CD4-positive, alpha-beta T cell (primary cell): ENCODE measurements around the gene COL17A1. TPM values are rescaled to one million over a fixed set of nuclear protein-coding genes. Genes with fewer than 3 reads are reported as not detected.

Experiments
- ATAC-seq: fragments of 200-7000 bp; cut with Tn5 transposase; one replicate; pipeline ENCODE4 v1.10.0; 2022; ENCODE audit warnings: mild to moderate bottlenecking; ENCODE audit not compliant: poor library complexity
- CTCF ChIA-PET: fragments of 350-600 bp; sonication (Branson Sonifier 250); formaldehyde crosslinking; loops from one replicate; lab custom pipeline; 2021; ENCODE audit warnings: antibody characterized with exemption, inconsistent platforms; lab: Charles Lee
- POLR2A ChIA-PET: fragments of 350-600 bp; sonication (Branson Sonifier 250); formaldehyde crosslinking; loops from one replicate; lab custom pipeline; 2021; ENCODE audit warnings: antibody characterized with exemption, inconsistent platforms; lab: Charles Lee
- DNase-seq, 14 experiments: peaks; one replicate each; pipeline ENCODE4 v3.0.0-alpha.2; 2013 to 2020; ENCODE audit warnings: mixed read lengths in 2 of 14
- H3K27ac ChIP-seq, 2 donors: one replicate each; pipeline versions ENCODE4 v1.5.1 to v1.7.0; 2013; ENCODE audit warnings: low read length in 2 of 2, low read depth in 1 of 2, mild to moderate bottlenecking in 1 of 2
- H3K27me3 ChIP-seq, 2 experiments: 1 replicate in 1 of 2; 2 replicates in 1 of 2; pipeline versions ENCODE4 v1.6.1 to v1.7.0; 2013; ENCODE audit warnings: low read length in 2 of 2, control low read depth in 1 of 2, mild to moderate bottlenecking in 1 of 2, moderate library complexity in 1 of 2; ENCODE audit not compliant: insufficient read depth in 2 of 2, control insufficient read depth in 1 of 2
- H3K36me3 ChIP-seq: one replicate; pipeline ENCODE4 v1.6.1; 2013; ENCODE audit warnings: low read length, control low read depth; ENCODE audit not compliant: insufficient read depth
- H3K4me1 ChIP-seq: one replicate; pipeline ENCODE4 v1.6.1; 2013; ENCODE audit warnings: low read length, control low read depth; ENCODE audit not compliant: insufficient read depth
- H3K4me3 ChIP-seq: one replicate; pipeline ENCODE4 v1.5.1; 2013; ENCODE audit warnings: mild to moderate bottlenecking, low read length, moderate library complexity
- H3K9me3 ChIP-seq, 2 experiments: 1 replicate in 1 of 2; 2 replicates in 1 of 2; pipeline versions ENCODE4 v1.6.1 to v1.7.0; 2013; ENCODE audit warnings: low read length in 2 of 2, mild to moderate bottlenecking in 2 of 2, control low read depth in 1 of 2, moderate library complexity in 1 of 2; ENCODE audit not compliant: control insufficient read depth in 1 of 2, insufficient read depth in 1 of 2
- H3K27ac Mint-ChIP-seq: one replicate; pipeline ENCODE4 v1.8.0; 2020; ENCODE audit warnings: mixed read lengths
- H3K27me3 Mint-ChIP-seq: one replicate; pipeline ENCODE4 v1.8.0; 2021; ENCODE audit warnings: mixed read lengths
- H3K36me3 Mint-ChIP-seq: one replicate; pipeline ENCODE4 v1.8.0; 2021; ENCODE audit warnings: low read depth, mixed read lengths
- H3K4me1 Mint-ChIP-seq: one replicate; pipeline ENCODE4 v1.8.0; 2021; ENCODE audit warnings: low read depth, mixed read lengths
- H3K4me3 Mint-ChIP-seq: one replicate; pipeline ENCODE4 v1.8.0; 2020; ENCODE audit warnings: mild to moderate bottlenecking, mixed read lengths
- H3K9me3 Mint-ChIP-seq: one replicate; pipeline ENCODE4 v1.8.0; 2020; ENCODE audit warnings: mixed read lengths
- CTCF ChIP-seq: fragments of 200-600 bp; IDR thresholded peaks from one replicate; pipeline ENCODE4 v1.8.0; 2022; ENCODE audit warnings: antibody characterized with exemption, mild to moderate bottlenecking
- intact Hi-C, 2 experiments: fragments of 100-400 bp; cut with DNase I in 1 of 2; cut with micrococcal nuclease in 1 of 2; formaldehyde crosslinking; loops; one replicate each; pipeline versions ENCODE4 v1.15.1 to v1.9.0; 2023 to 2025; cut with DNase I, micrococcal nuclease
- total RNA-seq, 174 experiments: library from RNA in 2 of 174; stranded (reverse) in 2 of 174; gene quantifications; one replicate each; pipeline ENCODE4 v1.2.3 and lab custom pipeline; 2021 to 2026

The COL17A1 gene
- total RNA-seq, 2 experiments from 2014 or later: not detected

GRCh38 chr10:104059364-104059763 lies 26.3 kb downstream of the COL17A1 start:
- no peaks in the 10 kb centered on the region for H3K4me1 ChIP-seq
- Mint-ChIP-seq H3K9me3 (no peaks in the 10 kb centered on the region), H3K27ac (no peak overlapping the region), H3K27me3 (no peaks in the 10 kb centered on the region), H3K4me1 (no peaks in the 10 kb centered on the region), H3K36me3 (no peaks in the 10 kb centered on the region), H3K4me3 (no peak overlapping the region)
- ChIA-PET CTCF (no interaction called here), POLR2A (no interaction called here)
- ATAC-seq (no peak), DNase-seq (no peak)
- no peaks in the 10 kb centered on the region for H3K27me3 ChIP-seq
- no peaks in the 10 kb centered on the region for H3K9me3 ChIP-seq
- no peak overlapping the region for H3K4me3 ChIP-seq
- TF ChIP-seq CTCF: no peak
- no peaks in the 10 kb centered on the region for H3K36me3 ChIP-seq
- intact Hi-C loops: no loop called here
- H3K27ac ChIP-seq: no peak overlapping the region

GRCh38 chr10:104057717-104058116 lies 28.0 kb downstream of the COL17A1 start:
- H3K36me3 Mint-ChIP-seq: no peaks in the 10 kb centered on the region
- Histone ChIP-seq H3K9me3 (no peaks in the 10 kb centered on the region), H3K27me3 (no peaks in the 10 kb centered on the region), H3K27ac (no peak overlapping the region), H3K4me1 (no peaks in the 10 kb centered on the region), H3K4me3 (no peak overlapping the region), H3K36me3 (no peaks in the 10 kb centered on the region)
- H3K27ac Mint-ChIP-seq: no peak overlapping the region
- H3K4me1 Mint-ChIP-seq: no peaks in the 10 kb centered on the region
- no peak for TF ChIP-seq CTCF
- CTCF ChIA-PET: no interaction called here
- POLR2A ChIA-PET: no interaction called here
- intact Hi-C loops: no loop called here
- H3K27me3 Mint-ChIP-seq: no peaks in the 10 kb centered on the region
- no peaks in the 10 kb centered on the region for H3K9me3 Mint-ChIP-seq
- H3K4me3 Mint-ChIP-seq: no peak overlapping the region
- DNase-seq (no peak), ATAC-seq (no peak)

GRCh38 chr10:104056619-104057273 lies 28.9 kb downstream of the COL17A1 start:
- ChIA-PET CTCF (interaction anchor here (1.2 kb wide), 1 partner anchor 65 kb away, joined by 3 read pairs; the partner anchor contains the start of gene SFR1), POLR2A (no interaction called here)
- H3K9me3 ChIP-seq: no peaks in the 10 kb centered on the region
- no peaks in the 10 kb centered on the region for H3K27me3 ChIP-seq
- Mint-ChIP-seq H3K4me3 (no peak overlapping the region), H3K9me3 (no peaks in the 10 kb centered on the region), H3K27me3 (no peaks in the 10 kb centered on the region), H3K4me1 (no peaks in the 10 kb centered on the region), H3K27ac (no peak overlapping the region), H3K36me3 (no peaks in the 10 kb centered on the region)
- H3K4me3 ChIP-seq: no peak overlapping the region
- ATAC-seq: no peak
- no peaks in the 10 kb centered on the region for H3K36me3 ChIP-seq
- no peaks in the 10 kb centered on the region for H3K4me1 ChIP-seq
- no peak overlapping the region for H3K27ac ChIP-seq
- no peak for TF ChIP-seq CTCF
- no peak for DNase-seq
- intact Hi-C loops: no loop called here
